Stomach smooth muscle (tissue), 2 donors: ENCODE measurements around the gene GLG1.

Source experiments
- H3K27ac ChIP-seq: one replicate; pipeline ENCODE4 v1.7.0; 2013; ENCODE audit warnings: mild to moderate bottlenecking, low read length, inconsistent platforms
- H3K27me3 ChIP-seq, 2 donors: one replicate each; pipeline ENCODE4 v1.7.0; 2013; ENCODE audit warnings: low read length in 2 of 2; ENCODE audit not compliant: insufficient read depth in 2 of 2, control insufficient read depth in 1 of 2
- H3K36me3 ChIP-seq, 2 donors: one replicate each; pipeline ENCODE4 v1.7.0; 2013; ENCODE audit warnings: low read length in 2 of 2; ENCODE audit not compliant: control insufficient read depth in 2 of 2, insufficient read depth in 2 of 2
- H3K4me1 ChIP-seq: one replicate; pipeline ENCODE4 v1.7.0; 2013; ENCODE audit warnings: low read length; ENCODE audit not compliant: control insufficient read depth, insufficient read depth
- H3K4me3 ChIP-seq, 2 donors: one replicate each; pipeline ENCODE4 v1.7.0; 2013; ENCODE audit warnings: low read length in 2 of 2
- H3K9ac ChIP-seq, 2 donors: one replicate each; pipeline ENCODE4 v1.7.0; 2013; ENCODE audit warnings: low read length in 2 of 2, mild to moderate bottlenecking in 1 of 2
- H3K9me3 ChIP-seq, 2 donors: one replicate each; pipeline ENCODE4 v1.7.0; 2013; ENCODE audit warnings: low read length in 2 of 2; ENCODE audit not compliant: control insufficient read depth in 2 of 2
- donor health status: healthy.
- donor health status: Pancreatic carcinoma.

GLG1 gene

DNA sequence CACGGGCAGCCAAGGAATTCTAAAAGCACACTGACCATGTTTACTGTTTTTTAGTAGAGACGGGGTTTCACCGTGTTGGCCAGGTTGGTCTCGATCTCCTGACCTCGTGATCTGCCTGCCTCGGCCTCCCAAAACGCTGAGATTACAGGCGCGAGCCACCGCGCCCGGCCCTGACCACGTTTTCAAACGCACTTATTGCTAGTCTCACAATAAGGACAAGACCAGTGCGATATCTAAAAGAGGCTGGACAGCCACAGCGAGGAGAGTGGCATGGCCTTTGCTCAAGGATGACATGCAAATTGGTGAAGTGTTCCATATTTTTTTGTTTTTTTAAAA, 150.7 kb downstream of the GLG1 start:
- Histone ChIP-seq H3K9me3 (no peaks in the 10 kb centered on the region), H3K4me3 (no peak overlapping the region), H3K36me3 (peaks cover 38 to 58% of the 10 kb centered on the region in 2 donors), H3K27me3 (no peaks in the 10 kb centered on the region), H3K27ac (no peak overlapping the region), H3K9ac (no peak overlapping the region), H3K4me1 (no peaks in the 10 kb centered on the region)

DNA sequence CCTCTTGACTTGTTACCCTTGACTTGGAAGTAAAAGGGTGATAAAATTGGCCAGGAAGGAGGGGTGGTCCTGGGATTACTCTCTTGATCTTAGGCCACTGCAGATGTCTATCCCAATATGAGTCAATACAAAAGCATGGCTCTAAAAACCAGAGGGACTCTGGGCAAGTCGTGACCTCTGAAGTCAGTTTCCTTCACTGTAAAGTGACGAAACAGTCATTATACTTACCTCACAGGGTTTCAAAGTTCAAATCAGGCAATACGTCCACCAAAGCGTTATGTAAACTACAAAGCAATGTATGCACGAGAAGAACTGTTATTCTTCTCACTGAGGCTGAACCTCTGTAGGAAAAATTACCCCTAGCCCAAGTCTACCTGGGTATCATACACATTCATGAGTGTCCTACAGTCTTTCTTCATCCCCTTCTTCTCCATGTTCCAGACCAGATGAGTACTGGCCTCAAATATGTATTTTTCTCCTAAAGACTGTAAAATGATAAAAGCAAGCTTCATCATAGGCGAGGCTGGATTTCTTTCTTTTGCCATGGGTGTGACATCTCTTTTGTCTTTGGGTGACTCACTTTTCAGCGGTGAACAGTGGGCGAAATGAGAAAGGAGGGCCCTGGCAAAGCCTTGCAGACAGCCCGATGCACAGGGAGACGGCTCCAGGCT, 151.2 kb downstream of the GLG1 start:
- Histone ChIP-seq H3K9ac (no peak overlapping the region), H3K27ac (no peak overlapping the region), H3K9me3 (no peaks in the 10 kb centered on the region), H3K36me3 (peaks cover 42 to 61% of the 10 kb centered on the region in 2 donors), H3K4me1 (no peaks in the 10 kb centered on the region), H3K4me3 (no peak overlapping the region), H3K27me3 (no peaks in the 10 kb centered on the region)

DNA sequence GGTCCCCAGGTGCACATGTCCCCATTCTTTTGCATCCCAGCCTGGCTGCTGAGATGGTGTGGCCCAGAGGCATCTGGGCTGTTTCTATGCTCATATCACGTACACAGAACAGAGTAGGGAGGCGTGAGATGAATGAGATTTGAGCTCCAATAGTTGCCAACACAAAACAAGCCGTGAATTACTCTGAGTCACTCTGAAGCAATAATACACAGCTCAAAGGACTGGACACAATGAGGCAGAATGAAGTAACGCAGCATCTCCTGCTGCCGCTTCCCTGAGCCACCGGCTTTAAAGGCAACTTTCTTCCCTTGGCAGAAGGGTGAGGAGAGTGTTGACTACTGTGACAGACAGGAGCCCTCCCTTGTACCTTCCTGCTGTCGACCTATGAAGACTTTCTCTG, 151.7 kb downstream of the GLG1 start:
- no peaks in the 10 kb centered on the region for H3K4me1 ChIP-seq
- H3K9ac ChIP-seq, result no peak overlapping the region
- no peak overlapping the region for H3K27ac ChIP-seq
- no peaks in the 10 kb centered on the region for H3K9me3 ChIP-seq
- no peaks in the 10 kb centered on the region for H3K27me3 ChIP-seq
- H3K4me3 ChIP-seq, result no peak overlapping the region
- peaks cover 40 to 57% of the 10 kb centered on the region in 2 donors for H3K36me3 ChIP-seq

DNA sequence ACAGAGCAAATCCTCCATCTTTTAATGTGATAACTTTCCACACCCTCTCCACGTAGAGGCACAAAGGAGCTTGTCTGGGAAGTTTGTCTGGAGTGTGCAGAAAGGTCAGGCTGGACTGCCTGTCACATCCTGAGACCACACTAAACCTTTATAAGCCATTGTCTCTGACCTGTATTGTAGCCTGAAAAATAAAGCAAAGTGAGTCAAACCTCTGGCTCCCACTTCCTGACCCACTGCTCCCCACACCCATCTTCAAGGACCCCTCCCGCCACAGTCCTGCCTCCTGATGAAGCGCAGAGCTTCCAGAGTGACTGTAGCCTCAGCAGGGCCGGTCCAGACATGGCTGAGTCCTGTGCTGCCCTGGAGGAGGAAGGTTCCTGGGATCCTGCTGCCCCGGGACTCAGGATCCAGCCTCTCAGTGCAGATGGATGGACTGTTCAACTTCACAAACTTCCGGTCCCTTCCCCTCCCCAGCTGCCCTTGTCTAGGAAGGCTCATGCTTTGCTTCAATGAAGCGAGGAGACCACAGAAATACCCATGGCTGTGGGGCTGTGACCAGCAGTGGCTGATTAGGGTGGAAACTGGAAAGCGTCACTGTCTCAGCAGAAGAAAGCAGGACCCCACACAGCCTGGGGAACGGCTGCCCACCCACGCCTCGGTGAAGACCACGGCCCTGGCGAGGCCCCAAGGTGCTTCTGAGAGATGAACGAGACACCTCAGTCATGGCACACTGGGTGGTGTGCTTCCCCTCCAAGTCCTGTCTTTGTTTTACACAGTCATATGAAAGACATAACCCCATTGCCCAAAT, 154.8 kb downstream of the GLG1 start:
- Histone ChIP-seq H3K4me1 (peaks cover 11% of the 10 kb centered on the region), H3K27ac (no peak overlapping the region), H3K27me3 (no peaks in the 10 kb centered on the region), H3K9ac (no peak overlapping the region), H3K36me3 (peaks cover 34 to 48% of the 10 kb centered on the region in 2 donors), H3K4me3 (no peak overlapping the region), H3K9me3 (no peaks in the 10 kb centered on the region)

DNA sequence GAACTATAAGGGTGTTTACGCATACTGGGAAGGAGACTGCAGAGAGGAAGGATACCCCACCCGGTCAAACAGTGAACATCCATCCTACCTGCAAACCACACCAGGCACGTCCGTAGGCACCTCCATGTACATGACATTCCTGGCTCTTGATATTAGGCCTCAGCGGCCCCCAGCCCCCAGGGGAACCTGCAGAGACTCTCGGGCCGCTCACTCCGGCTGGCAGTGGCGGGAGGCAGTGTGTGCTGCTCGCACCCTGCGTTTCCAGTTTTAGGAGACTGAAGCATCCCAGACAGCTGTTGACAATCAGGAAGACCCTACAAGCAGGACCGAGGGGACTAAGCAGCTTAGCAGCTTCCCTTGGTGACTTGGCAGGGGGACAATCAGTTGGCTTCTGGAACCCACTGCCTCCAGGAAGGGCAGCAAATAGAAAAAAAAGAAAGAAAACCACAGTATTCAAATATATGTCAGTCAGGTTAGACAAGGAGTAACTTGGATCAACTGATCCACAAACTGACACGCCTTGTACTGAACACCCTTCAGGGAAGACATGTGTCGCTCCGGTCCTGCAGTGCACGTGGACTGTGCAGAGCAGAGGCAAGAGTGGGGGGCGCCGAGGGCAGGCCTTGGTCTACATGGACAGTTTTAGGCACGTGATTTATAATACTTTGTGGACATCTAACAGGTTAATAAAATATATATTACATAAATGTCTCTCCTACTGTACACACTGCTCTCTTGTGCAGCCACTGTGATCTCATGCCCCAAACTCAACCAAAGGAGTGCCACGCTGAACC, 155.8 kb downstream of the GLG1 start:
- Histone ChIP-seq H3K27ac (no peak overlapping the region), H3K27me3 (no peaks in the 10 kb centered on the region), H3K9me3 (no peaks in the 10 kb centered on the region), H3K4me1 (peaks cover 11% of the 10 kb centered on the region), H3K4me3 (no peak overlapping the region), H3K36me3 (peaks cover 30 to 45% of the 10 kb centered on the region in 2 donors), H3K9ac (no peak overlapping the region)

DNA sequence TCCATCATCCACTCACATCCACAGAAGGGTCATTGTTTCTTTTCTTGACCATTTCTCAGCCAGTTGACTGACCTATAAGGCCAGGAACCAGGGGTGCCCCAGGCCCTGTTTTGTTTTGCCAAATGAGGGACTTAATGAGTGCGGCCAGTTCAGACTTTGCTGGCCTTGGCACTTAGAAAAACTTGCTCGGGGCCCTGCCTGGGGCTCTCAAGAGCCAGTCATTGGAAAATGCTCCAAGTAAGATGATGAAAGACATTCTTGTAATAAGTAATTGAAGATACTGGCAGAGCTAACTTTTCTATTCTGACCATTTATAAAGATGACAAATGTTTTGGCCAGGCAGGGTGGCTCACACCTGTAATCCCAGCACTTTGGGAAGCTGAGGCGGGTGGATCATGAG, 156.7 kb downstream of the GLG1 start:
- no peaks in the 10 kb centered on the region for H3K9me3 ChIP-seq
- H3K9ac ChIP-seq, result no peak overlapping the region
- H3K4me3 ChIP-seq, result no peak overlapping the region
- no peaks in the 10 kb centered on the region for H3K27me3 ChIP-seq
- peak overlapping the region; percentile 31 for H3K27ac ChIP-seq
- peaks cover 21 to 36% of the 10 kb centered on the region in 2 donors for H3K36me3 ChIP-seq
- peaks cover 11% of the 10 kb centered on the region for H3K4me1 ChIP-seq

DNA sequence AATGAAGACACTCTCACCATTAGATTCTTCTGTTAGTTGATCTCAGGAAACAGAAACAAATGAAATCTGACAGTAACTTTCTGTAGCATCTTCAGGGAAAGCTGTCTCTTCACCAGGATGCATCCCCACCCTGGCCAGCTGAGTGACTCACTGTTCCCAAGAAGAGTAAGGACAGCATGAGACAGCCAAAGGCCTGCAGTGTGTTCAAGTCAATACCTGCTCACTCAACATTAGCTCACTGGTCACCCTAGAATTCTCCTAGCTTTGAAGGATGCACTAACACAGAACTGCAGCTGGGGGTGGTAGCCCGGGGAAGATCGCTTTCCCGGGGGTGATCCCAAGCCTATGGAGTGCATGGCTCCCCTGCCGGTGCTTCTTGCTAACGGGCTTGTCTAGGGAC, 157.4 kb downstream of the GLG1 start:
- Histone ChIP-seq H3K27ac (peak overlapping the region; percentile 31), H3K9ac (no peak overlapping the region), H3K4me1 (peaks cover 11% of the 10 kb centered on the region), H3K9me3 (no peaks in the 10 kb centered on the region), H3K27me3 (no peaks in the 10 kb centered on the region), H3K36me3 (peaks cover 18 to 33% of the 10 kb centered on the region in 2 donors), H3K4me3 (no peak overlapping the region)

DNA sequence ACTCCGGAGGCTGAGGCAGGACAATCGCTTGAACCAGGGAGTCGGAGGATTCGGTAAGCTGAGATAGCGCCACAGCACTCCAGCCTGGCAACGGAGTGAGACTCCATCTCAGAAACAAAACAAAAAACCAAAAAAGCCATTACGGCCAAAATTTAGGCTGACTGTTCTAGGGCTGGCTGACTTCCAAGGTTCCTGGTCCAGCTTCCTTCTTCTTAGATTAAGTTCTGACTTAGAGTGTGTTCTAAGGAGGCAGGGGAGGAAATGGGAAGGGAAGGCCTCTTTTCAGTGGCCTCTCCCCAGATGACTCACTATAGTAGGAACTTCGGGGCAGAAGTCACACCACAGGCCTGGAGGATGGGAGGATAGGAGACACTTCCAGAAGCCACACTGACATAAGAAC, 157.9 kb downstream of the GLG1 start:
- Histone ChIP-seq H3K4me3 (peak overlapping the region in 1 of 2 donors; percentile 1), H3K27me3 (no peaks in the 10 kb centered on the region), H3K27ac (peak overlapping the region; percentile 18), H3K4me1 (peaks cover 11% of the 10 kb centered on the region), H3K9ac (no peak overlapping the region), H3K9me3 (no peaks in the 10 kb centered on the region), H3K36me3 (peaks cover 18 to 33% of the 10 kb centered on the region in 2 donors)

DNA sequence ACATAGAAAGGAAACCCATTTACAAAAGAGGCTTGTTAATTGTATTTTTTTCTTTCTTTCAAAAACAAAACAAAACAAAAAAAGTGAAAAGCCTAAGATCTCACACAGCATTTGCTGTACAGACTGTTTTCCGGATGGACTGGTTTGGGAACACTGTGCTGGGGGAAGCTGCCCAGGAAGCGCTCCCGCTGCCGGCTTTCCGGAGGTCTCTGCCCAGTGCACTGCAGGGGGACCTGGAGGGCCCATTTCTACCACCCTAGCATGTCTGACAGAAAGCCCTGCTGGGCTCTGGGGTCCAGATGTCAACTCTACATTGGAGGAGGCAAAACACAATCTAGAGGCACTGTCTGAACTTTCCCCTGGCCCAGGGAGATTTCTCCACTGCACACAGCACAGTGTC, 159.3 kb downstream of the GLG1 start:
- Histone ChIP-seq H3K27ac (no peak overlapping the region), H3K9ac (no peak overlapping the region), H3K9me3 (no peaks in the 10 kb centered on the region), H3K4me3 (no peak overlapping the region), H3K36me3 (peaks cover 11 to 25% of the 10 kb centered on the region in 2 donors), H3K4me1 (peaks cover 11% of the 10 kb centered on the region), H3K27me3 (no peaks in the 10 kb centered on the region)

DNA sequence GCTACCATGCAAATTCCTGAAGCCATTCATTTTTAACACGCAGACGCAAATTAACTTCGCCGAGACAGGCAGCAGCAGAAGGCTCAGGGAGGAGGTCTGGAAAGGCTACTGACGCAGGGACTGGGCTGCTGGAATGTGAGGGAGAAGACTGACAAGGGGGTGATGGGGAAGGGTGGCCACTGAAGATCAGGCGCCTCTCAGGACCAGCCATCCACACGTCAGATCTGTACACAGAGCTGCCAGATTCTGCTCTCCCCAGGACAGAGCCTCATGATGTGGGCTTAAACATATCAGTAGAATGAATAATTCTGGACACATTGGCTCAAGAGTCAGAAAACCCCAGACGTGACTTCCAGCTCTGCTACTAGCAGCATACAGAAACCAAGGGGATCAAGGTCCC, 160.0 kb downstream of the GLG1 start:
- Histone ChIP-seq H3K27me3 (no peaks in the 10 kb centered on the region), H3K9ac (no peak overlapping the region), H3K4me3 (no peak overlapping the region), H3K36me3 (peaks cover 7 to 18% of the 10 kb centered on the region in 2 donors), H3K27ac (no peak overlapping the region), H3K4me1 (peaks cover 11% of the 10 kb centered on the region), H3K9me3 (no peaks in the 10 kb centered on the region)
